Measurements from ENCODE around the gene MARS1. TPM values are rescaled to one million over a fixed set of nuclear protein-coding genes. Genes with fewer than 3 reads are reported as not detected.

MARS1 gene
- total RNA-seq, 1 donor from 2014 or later, result 351 TPM

DNA sequence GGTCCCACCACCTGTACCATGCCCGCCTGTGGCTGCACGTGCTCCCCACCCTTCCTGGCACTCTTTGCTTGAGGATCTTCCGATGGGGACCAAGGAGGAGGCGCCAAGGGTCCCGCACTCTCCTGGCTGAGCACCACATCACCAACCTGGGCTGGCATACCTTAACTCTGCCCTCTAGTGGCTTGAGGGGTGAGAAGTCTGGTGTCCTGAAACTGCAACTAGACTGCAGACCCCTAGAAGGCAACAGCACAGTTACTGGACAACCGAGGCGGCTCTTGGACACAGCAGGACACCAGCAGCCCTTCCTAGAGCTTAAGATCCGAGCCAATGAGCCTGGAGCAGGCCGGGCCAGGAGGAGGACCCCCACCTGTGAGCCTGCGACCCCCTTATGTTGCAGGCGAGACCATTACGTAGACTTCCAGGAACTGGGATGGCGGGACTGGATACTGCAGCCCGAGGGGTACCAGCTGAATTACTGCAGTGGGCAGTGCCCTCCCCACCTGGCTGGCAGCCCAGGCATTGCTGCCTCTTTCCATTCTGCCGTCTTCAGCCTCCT, 31.6 kb upstream of the MARS1 start:
- no peaks in the 10 kb centered on the region for H3K27me3 Mint-ChIP-seq (ENCODE audit: low read depth, unreplicated experiment)
- peaks cover 44% of the 10 kb centered on the region for H3K4me1 Mint-ChIP-seq (ENCODE audit: low read depth, unreplicated experiment)
- Histone ChIP-seq H3K27me3 (ENCODE audit: insufficient read depth, low read length) (peaks cover 5% of the 10 kb centered on the region), H4K20me1 (ENCODE audit: insufficient read depth, low read length) (no peaks in the 10 kb centered on the region), H3K9me3 (ENCODE audit: insufficient read depth, low read depth, low read length) (no peaks in the 10 kb centered on the region), H2AFZ (ENCODE audit: low read depth, low read length) (peak overlapping the region; percentile 55), H3K79me2 (ENCODE audit: insufficient read depth, low read length) (no peaks in the 10 kb centered on the region), H3K4me1 (ENCODE audit: insufficient read depth, low read length) (peaks cover 30% of the 10 kb centered on the region), H3K27ac (ENCODE audit: low read depth, low read length) (no peak overlapping the region), H3K4me3 (ENCODE audit: insufficient read depth, low read depth, low read length) (no peak overlapping the region), H3K9ac (ENCODE audit: low read length) (no peak overlapping the region), H3K36me3 (ENCODE audit: insufficient read depth, low read length) (no peaks in the 10 kb centered on the region), H3K4me2 (ENCODE audit: low read length) (peak overlapping the region; percentile 28)
- DNase-seq (ENCODE audit: low read depth), result no peak
- no peaks in the 10 kb centered on the region for H3K36me3 Mint-ChIP-seq (ENCODE audit: low read depth, unreplicated experiment)
- H3K9me3 Mint-ChIP-seq (ENCODE audit: unreplicated experiment), result no peaks in the 10 kb centered on the region
- peak overlapping the region; percentile 98 for H3K27ac Mint-ChIP-seq (ENCODE audit: unreplicated experiment)
- TF ChIP-seq, protein P1, sequence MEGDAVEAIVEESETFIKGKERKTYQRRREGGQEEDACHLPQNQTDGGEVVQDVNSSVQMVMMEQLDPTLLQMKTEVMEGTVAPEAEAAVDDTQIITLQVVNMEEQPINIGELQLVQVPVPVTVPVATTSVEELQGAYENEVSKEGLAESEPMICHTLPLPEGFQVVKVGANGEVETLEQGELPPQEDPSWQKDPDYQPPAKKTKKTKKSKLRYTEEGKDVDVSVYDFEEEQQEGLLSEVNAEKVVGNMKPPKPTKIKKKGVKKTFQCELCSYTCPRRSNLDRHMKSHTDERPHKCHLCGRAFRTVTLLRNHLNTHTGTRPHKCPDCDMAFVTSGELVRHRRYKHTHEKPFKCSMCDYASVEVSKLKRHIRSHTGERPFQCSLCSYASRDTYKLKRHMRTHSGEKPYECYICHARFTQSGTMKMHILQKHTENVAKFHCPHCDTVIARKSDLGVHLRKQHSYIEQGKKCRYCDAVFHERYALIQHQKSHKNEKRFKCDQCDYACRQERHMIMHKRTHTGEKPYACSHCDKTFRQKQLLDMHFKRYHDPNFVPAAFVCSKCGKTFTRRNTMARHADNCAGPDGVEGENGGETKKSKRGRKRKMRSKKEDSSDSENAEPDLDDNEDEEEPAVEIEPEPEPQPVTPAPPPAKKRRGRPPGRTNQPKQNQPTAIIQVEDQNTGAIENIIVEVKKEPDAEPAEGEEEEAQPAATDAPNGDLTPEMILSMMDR (IDR thresholded peaks at IDR 0.05; ENCODE audit: insufficient read depth, low read depth, low read length), result peak; percentile 49
- no peak for TF ChIP-seq EZH2 (IDR thresholded peaks at IDR 0.05; ENCODE audit: insufficient read depth, low read length)
- no peak for FAIRE-seq
- H3K4me3 Mint-ChIP-seq (ENCODE audit: unreplicated experiment), result peak overlapping the region; percentile 86

DNA sequence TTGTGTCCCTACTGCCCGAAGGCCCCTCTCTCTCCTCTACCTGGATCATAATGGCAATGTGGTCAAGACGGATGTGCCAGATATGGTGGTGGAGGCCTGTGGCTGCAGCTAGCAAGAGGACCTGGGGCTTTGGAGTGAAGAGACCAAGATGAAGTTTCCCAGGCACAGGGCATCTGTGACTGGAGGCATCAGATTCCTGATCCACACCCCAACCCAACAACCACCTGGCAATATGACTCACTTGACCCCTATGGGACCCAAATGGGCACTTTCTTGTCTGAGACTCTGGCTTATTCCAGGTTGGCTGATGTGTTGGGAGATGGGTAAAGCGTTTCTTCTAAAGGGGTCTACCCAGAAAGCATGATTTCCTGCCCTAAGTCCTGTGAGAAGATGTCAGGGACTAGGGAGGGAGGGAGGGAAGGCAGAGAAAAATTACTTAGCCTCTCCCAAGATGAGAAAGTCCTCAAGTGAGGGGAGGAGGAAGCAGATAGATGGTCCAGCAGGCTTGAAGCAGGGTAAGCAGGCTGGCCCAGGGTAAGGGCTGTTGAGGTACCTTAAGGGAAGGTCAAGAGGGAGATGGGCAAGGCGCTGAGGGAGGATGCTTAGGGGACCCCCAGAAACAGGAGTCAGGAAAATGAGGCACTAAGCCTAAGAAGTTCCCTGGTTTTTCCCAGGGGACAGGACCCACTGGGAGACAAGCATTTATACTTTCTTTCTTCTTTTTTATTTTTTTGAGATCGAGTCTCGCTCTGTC, 31.0 kb upstream of the MARS1 start:
- Histone ChIP-seq H3K79me2 (ENCODE audit: insufficient read depth, low read length) (no peaks in the 10 kb centered on the region), H3K27me3 (ENCODE audit: insufficient read depth, low read length) (peaks cover 5% of the 10 kb centered on the region), H3K9ac (ENCODE audit: low read length) (no peak overlapping the region), H3K4me3 (ENCODE audit: insufficient read depth, low read depth, low read length) (no peak overlapping the region), H3K4me1 (ENCODE audit: insufficient read depth, low read length) (peaks cover 28% of the 10 kb centered on the region), H4K20me1 (ENCODE audit: insufficient read depth, low read length) (no peaks in the 10 kb centered on the region), H3K9me3 (ENCODE audit: insufficient read depth, low read depth, low read length) (no peaks in the 10 kb centered on the region), H3K4me2 (ENCODE audit: low read length) (no peak overlapping the region), H3K27ac (ENCODE audit: low read depth, low read length) (no peak overlapping the region), H2AFZ (ENCODE audit: low read depth, low read length) (no peak overlapping the region), H3K36me3 (ENCODE audit: insufficient read depth, low read length) (no peaks in the 10 kb centered on the region)
- Mint-ChIP-seq H3K27ac (ENCODE audit: unreplicated experiment) (peak overlapping the region; percentile 98), H3K9me3 (ENCODE audit: unreplicated experiment) (no peaks in the 10 kb centered on the region), H3K4me3 (ENCODE audit: unreplicated experiment) (peak overlapping the region; percentile 72), H3K36me3 (ENCODE audit: low read depth, unreplicated experiment) (no peaks in the 10 kb centered on the region), H3K27me3 (ENCODE audit: low read depth, unreplicated experiment) (no peaks in the 10 kb centered on the region), H3K4me1 (ENCODE audit: low read depth, unreplicated experiment) (peaks cover 41% of the 10 kb centered on the region)
- no peak for FAIRE-seq
- no peak for TF ChIP-seq EZH2 (IDR thresholded peaks at IDR 0.05; ENCODE audit: insufficient read depth, low read length)
- no peak for DNase-seq (ENCODE audit: low read depth)

DNA sequence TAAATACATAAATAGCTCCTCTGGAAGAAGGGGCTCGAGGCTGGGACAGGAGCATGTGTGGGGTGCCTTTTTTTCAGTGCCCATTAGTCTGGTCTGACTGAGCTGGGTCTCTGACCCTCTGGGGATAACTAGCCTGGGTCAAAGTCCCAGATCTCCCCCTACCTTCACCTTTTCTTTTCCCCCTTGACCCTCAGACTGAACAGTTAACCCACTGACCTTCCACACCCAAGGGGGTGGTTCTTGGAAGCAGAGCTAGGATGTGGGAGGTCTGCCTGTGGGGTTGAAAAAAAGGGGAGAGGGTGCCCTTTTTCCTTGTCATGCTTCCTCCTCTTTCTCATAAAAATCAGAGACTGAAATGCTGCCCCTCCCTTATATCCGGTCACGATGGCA, 29.2 kb upstream of the MARS1 start:
- Histone ChIP-seq H3K4me2 (ENCODE audit: low read length) (peak overlapping the region; percentile 99), H3K9me3 (ENCODE audit: insufficient read depth, low read depth, low read length) (no peaks in the 10 kb centered on the region), H3K36me3 (ENCODE audit: insufficient read depth, low read length) (no peaks in the 10 kb centered on the region), H3K27ac (ENCODE audit: low read depth, low read length) (peak overlapping the region; percentile 25), H3K4me1 (ENCODE audit: insufficient read depth, low read length) (peaks cover 24% of the 10 kb centered on the region), H3K9ac (ENCODE audit: low read length) (peak overlapping the region; percentile 61), H3K4me3 (ENCODE audit: insufficient read depth, low read depth, low read length) (peak overlapping the region; percentile 76), H2AFZ (ENCODE audit: low read depth, low read length) (peak overlapping the region; percentile 97), H4K20me1 (ENCODE audit: insufficient read depth, low read length) (no peaks in the 10 kb centered on the region), H3K79me2 (ENCODE audit: insufficient read depth, low read length) (no peaks in the 10 kb centered on the region), H3K27me3 (ENCODE audit: insufficient read depth, low read length) (peaks cover 5% of the 10 kb centered on the region)
- Mint-ChIP-seq H3K27me3 (ENCODE audit: low read depth, unreplicated experiment) (peaks cover 8% of the 10 kb centered on the region), H3K4me3 (ENCODE audit: unreplicated experiment) (peak overlapping the region; percentile 93), H3K4me1 (ENCODE audit: low read depth, unreplicated experiment) (peaks cover 38% of the 10 kb centered on the region), H3K27ac (ENCODE audit: unreplicated experiment) (peak overlapping the region; percentile 98), H3K9me3 (ENCODE audit: unreplicated experiment) (no peaks in the 10 kb centered on the region), H3K36me3 (ENCODE audit: low read depth, unreplicated experiment) (no peaks in the 10 kb centered on the region)
- TF ChIP-seq, protein P1 (IDR thresholded peaks at IDR 0.05; ENCODE audit: insufficient read depth, low read depth, low read length), result no peak
- no peak for TF ChIP-seq EZH2 (IDR thresholded peaks at IDR 0.05; ENCODE audit: insufficient read depth, low read length)
- DNase-seq (ENCODE audit: low read depth) (no peak), FAIRE-seq (peak; percentile 17)
